ENCODE data around the gene CEL. TPM values are rescaled to one million over a fixed set of nuclear protein-coding genes. Genes with fewer than 3 reads are reported as not detected.
"Not testable (repeated sequence)": the region's sequence is repeated elsewhere in the genome, so short reads cannot be mapped to it uniquely, and the experiment has no call there.

CEL gene
- total RNA-seq, 2 experiments from 2014 or later, result 2.8 to 3.5 TPM

DNA sequence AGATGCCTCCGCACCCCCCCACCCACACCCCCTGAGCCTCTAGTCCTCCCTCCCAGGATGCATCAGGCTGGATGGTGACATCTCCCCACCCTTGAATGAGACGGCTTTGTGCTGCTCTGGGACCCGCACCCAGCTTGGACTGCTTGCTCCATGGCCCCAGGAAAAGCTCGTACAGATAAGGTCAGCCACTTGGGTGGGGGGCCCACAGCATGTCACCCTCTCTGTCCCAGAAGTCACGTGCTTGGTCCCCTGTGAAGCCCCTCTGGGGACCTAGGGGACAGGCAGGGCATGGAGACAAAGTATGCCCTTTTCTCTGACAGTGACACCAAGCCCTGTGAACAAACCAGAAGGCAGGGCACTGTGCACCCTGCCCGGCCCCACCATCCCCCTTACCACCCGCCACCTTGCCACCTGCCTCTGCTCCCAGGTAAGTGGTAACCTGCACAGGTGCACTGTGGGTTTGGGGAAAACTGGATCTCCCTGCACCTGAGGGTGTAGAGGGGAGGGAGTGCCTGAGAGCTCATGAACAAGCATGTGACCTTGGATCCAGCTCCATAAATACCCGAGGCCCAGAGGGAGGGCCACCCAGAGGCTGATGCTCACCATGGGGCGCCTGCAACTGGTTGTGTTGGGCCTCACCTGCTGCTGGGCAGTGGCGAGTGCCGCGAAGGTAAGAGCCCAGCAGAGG lies 20.3 kb downstream of the CEL start:
- H3K36me3 Mint-ChIP-seq (ENCODE audit: low read depth); H3K4me3 Mint-ChIP-seq; CTCF ChIA-PET; H3K4me1 Mint-ChIP-seq; H3K9me3 Mint-ChIP-seq; DNase-seq; H3K27ac Mint-ChIP-seq; POLR2A ChIA-PET: not testable (repeated sequence)
- H3K27me3 Mint-ChIP-seq, result peaks cover 12% of the 10 kb centered on the region

DNA sequence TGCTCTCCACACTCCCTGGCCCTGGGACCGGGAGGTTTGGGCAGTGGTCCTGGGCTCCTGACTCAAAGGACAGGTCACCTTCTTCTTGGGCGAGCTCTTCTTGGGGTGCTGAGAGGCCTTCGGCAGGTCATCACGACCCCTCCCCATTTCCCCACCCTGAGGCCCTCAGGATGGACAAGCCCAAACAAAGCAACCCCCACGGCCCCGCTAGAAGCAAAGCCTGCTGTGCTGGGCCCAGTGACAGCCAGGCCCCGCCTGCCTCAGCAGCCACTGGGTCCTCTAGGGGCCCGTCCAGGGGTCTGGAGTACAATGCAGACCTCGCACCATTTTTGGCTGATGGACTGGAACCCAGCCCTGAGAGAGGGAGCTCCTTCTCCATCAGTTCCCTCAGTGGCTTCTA lies 21.9 kb downstream of the CEL start:
- CTCF ChIA-PET; DNase-seq; H3K4me3 Mint-ChIP-seq; H3K9me3 Mint-ChIP-seq; H3K27ac Mint-ChIP-seq; POLR2A ChIA-PET; H3K4me1 Mint-ChIP-seq; H3K36me3 Mint-ChIP-seq (ENCODE audit: low read depth): not testable (repeated sequence)
- peaks cover 12% of the 10 kb centered on the region for H3K27me3 Mint-ChIP-seq

DNA sequence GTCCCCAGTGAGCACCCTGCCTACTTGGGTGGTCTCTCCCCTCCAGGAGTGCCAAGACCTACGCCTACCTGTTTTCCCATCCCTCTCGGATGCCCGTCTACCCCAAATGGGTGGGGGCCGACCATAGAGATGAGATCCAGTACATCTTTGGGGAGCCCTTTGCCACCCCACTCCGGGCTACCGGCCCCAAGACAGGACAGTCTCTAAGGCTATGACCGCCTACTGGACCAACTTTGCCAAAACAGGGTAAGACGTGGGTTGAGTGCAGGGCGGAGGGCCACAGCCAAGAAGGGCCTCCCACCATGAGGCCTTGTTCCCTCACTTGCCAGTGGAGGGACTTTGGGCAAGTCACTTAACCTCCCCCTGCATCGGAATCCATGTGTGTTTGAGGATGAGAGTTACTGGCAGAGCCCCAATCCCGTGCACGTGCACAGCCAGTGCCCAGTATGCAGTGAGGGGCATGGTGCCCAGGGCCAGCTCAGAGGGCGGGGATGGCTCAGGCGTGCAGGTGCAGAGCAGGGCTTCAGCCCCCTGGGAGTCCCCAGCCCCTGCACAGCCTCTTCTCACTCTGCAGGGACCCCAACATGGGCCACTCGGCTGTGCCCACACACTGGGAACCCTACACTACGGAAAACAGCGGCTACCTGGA lies 24.6 kb downstream of the CEL start:
- POLR2A ChIA-PET; H3K36me3 Mint-ChIP-seq (ENCODE audit: low read depth); CTCF ChIA-PET; H3K4me3 Mint-ChIP-seq; H3K4me1 Mint-ChIP-seq; H3K27ac Mint-ChIP-seq; H3K9me3 Mint-ChIP-seq; H3K27me3 Mint-ChIP-seq; DNase-seq: not testable (repeated sequence)

DNA sequence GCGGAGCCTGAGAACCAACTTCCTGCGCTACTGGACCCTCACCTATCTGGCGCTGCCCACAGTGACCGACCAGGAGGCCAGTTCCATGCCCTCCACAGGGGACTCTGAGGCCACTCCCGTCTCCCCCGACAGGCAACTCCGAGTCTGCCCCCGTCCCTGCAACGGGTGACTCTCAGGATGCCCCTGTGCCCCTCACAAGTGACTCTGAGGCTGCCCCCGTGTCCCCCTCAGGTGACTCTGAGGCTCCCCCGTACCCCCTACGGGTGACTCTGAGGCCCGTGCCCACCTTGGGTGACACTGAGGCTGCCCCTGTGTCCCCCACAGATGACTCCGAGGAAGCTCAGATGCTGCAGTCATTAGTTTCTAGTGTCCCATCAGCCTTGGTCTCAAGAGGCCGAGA lies 25.1 kb downstream of the CEL start:
- DNase-seq, result no peak
- H3K9me3 Mint-ChIP-seq, result no peaks in the 10 kb centered on the region
- H3K4me3 Mint-ChIP-seq, result no peak overlapping the region
- no peaks in the 10 kb centered on the region for H3K36me3 Mint-ChIP-seq (ENCODE audit: low read depth)
- ChIA-PET POLR2A (no interaction called here), CTCF (no interaction called here)
- H3K4me1 Mint-ChIP-seq, result peaks cover 1% of the 10 kb centered on the region
- no peak overlapping the region for H3K27ac Mint-ChIP-seq
- H3K27me3 Mint-ChIP-seq, result no peaks in the 10 kb centered on the region

DNA sequence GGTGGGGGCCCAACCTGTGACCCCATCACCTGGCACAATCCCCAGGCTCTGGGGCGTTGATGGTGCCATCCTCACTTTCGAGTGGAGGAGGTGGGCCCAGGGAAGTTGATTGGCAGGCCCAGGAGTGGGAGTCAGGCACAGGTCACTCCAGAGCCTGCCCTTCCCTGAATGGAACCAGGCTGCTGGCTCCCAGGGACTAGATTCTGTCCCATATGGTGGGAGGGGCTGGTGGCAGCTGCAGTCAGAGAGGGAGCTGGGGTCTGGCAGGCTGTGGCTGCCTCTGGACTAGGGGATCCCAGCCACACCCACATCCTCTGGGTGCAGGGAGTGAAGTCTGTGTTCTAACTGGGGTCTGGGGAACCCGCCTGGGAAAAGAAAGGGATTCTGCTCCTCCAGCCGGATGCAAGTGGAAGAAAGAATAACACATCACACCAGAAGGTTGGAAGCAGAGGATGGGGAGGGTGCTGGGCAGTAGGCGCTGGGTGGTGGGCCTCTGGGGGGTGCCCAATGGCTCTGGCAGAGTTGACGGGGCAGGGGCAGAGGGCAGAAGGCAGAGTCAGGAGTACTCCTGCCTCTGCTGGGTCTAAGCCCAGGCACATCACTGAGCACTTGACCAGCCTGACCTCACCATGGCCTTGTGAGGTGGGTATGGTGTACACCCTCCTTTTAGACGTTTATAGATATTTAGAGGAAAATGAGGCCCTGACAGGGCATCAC lies 25.8 kb downstream of the CEL start:
- ChIA-PET CTCF (no interaction called here), POLR2A (no interaction called here)
- DNase-seq, result no peak
- H3K4me3 Mint-ChIP-seq, result no peak overlapping the region
- H3K36me3 Mint-ChIP-seq (ENCODE audit: low read depth), result no peaks in the 10 kb centered on the region
- no peaks in the 10 kb centered on the region for H3K27me3 Mint-ChIP-seq
- no peaks in the 10 kb centered on the region for H3K9me3 Mint-ChIP-seq
- no peak overlapping the region for H3K27ac Mint-ChIP-seq
- peaks cover 1% of the 10 kb centered on the region for H3K4me1 Mint-ChIP-seq

DNA sequence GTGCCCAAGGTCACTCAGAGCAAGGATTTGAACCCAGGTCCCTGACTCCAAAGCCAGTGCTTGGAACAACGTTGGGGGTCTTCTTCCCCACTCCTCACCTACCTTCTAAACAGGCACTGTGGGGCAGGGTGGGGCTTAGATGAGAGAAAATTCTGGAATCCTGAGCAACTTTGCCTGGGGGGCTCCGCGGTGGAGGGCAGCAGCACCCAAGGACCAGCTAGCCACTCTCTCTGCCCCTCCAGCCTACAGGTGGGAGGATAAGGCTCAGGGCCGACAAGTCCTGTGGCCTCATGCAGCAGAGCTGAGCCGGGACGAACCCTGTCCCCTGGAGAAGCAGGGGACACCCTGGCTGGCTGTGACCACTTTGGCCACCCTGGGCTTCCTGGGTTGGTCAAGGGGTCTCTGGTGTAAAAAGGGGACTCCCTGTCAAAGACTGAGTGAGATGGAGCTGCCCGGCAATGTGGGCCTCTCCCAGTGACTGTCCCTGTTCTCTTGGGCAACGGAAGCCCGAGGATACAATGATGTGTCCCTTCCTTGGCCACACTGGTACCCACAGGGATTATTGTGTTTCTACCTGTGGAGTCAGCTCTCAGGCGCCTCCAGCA lies 26.5 kb downstream of the CEL start:
- no peak for DNase-seq
- no peaks in the 10 kb centered on the region for H3K27me3 Mint-ChIP-seq
- H3K4me1 Mint-ChIP-seq, result no peaks in the 10 kb centered on the region
- no peak overlapping the region for H3K27ac Mint-ChIP-seq
- H3K36me3 Mint-ChIP-seq (ENCODE audit: low read depth), result no peaks in the 10 kb centered on the region
- H3K9me3 Mint-ChIP-seq, result no peaks in the 10 kb centered on the region
- ChIA-PET CTCF (no interaction called here), POLR2A (no interaction called here)
- no peak overlapping the region for H3K4me3 Mint-ChIP-seq

DNA sequence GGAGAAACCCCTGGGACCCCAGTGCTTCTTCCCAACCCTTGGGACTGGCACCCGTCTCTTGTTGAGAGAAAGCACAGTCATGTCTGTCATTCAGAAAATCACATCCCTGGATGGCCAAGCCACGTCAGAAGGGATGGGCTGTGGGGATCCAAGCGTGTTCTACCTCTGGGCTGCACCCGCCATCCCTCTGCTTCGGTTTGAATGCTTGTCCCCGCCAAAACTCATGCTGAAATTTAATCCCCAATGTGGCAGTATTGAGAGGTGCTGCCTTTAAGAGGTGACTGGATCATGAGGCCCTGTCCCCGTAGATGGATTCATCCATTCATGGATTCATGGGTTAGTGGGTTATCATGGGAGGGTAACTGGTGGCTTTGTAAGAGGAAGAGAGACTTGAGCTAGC lies 27.0 kb downstream of the CEL start:
- Mint-ChIP-seq H3K27me3 (no peaks in the 10 kb centered on the region), H3K4me3 (no peak overlapping the region), H3K4me1 (no peaks in the 10 kb centered on the region), H3K9me3 (no peaks in the 10 kb centered on the region), H3K36me3 (ENCODE audit: low read depth) (no peaks in the 10 kb centered on the region), H3K27ac (no peak overlapping the region)
- DNase-seq, result no peak
- ChIA-PET CTCF (no interaction called here), POLR2A (no interaction called here)

DNA sequence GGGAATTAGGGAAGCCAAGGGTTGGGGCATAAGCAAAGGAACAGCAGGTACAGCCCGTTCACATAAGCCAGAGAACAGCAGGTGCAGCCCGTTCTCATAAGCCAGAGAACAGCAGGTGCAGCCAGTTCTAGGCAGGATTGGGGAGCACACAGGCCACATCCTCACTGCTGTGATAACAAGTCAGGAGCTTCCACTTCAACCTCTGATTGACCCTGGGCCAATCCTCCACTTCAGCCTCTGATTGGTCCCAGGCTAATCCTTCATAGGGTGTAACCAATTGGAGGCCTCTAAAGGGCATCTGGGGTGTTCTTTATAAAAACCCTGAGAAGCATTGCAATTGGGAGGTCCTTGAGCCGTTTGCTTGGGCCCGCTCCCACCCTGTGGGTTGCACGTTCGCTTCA lies 27.5 kb downstream of the CEL start:
- no peak for DNase-seq
- H3K27ac Mint-ChIP-seq, result no peak overlapping the region
- no peaks in the 10 kb centered on the region for H3K36me3 Mint-ChIP-seq (ENCODE audit: low read depth)
- no peaks in the 10 kb centered on the region for H3K4me1 Mint-ChIP-seq
- H3K27me3 Mint-ChIP-seq, result no peaks in the 10 kb centered on the region
- ChIA-PET CTCF (interaction anchor here (0.7 to 1.1 kb wide), 2 partner anchors 67 to 401 kb away, joined by 3 to 4 read pairs; no protein-coding TSS in a partner anchor), POLR2A (no interaction called here)
- H3K4me3 Mint-ChIP-seq, result no peak overlapping the region
- no peaks in the 10 kb centered on the region for H3K9me3 Mint-ChIP-seq

DNA sequence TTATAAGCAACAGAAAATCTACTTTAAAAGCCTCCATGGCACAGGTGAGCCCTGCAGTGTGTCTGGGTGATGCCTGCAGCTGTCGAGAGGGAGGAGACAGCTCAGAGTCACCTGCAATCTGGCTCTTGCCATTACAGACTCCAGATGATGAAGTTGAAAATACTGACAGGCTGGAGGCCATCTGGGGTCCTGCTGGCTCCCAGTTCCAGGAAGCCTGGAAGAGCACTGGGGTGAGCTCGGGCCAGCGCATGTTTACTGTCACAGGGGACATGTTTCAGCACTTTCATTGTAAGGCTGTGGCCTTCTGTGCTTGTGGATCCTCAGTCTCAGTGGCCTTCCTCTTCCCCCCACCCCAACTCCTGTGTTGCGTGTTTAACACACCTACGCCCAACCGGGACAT lies 28.4 kb downstream of the CEL start:
- ChIA-PET CTCF (interaction anchor here (0.7 to 1.1 kb wide), 2 partner anchors 68 to 400 kb away, joined by 3 to 4 read pairs; no protein-coding TSS in a partner anchor), POLR2A (no interaction called here)

DNA sequence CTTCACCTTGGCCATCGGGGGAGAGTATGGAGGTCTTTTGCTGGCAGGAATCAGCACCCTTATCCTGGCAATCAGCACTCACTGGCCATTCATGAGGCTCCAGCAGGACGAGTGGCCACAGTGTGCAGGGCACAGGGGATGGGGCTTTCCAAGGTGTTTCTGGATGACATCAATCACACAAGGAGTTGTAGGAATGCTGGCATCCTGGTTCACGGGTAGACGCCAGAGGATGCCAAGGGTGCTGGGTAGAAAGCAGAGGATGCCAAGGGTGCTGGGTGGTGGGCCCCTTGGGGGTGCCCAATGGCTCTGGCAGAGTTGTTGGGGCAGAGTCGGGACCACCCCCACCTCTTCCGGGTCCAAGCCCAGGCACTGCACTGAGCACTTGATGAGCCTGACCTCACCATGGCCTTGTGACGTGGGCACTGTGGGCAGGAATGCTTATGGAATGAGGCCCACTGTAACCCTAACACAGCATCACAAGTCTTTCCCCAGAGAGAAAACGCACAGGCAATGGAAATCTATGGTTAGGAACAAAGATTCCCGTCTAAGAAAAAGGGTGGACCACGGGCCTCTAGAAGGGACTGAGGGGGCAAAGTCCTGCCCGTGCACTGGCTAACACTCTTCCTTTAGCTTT lies 29.1 kb downstream of the CEL start:
- H3K27ac Mint-ChIP-seq, result no peak overlapping the region
- H3K4me1 Mint-ChIP-seq, result no peaks in the 10 kb centered on the region
- ChIA-PET CTCF (interaction anchor here (1.0 kb wide), 1 partner anchor 22 kb away, joined by 3 read pairs; no protein-coding TSS in a partner anchor), POLR2A (no interaction called here)
- H3K36me3 Mint-ChIP-seq (ENCODE audit: low read depth), result peaks cover 7% of the 10 kb centered on the region
- DNase-seq, result no peak
- H3K9me3 Mint-ChIP-seq, result peaks cover 3% of the 10 kb centered on the region
- no peaks in the 10 kb centered on the region for H3K27me3 Mint-ChIP-seq
- H3K4me3 Mint-ChIP-seq, result no peak overlapping the region

More for the DNA sequence above, 28.4 kb downstream of the CEL start:
- Mint-ChIP-seq H3K4me1 (no peaks in the 10 kb centered on the region), H3K27me3 (no peaks in the 10 kb centered on the region), H3K36me3 (ENCODE audit: low read depth) (peaks cover 2% of the 10 kb centered on the region), H3K4me3 (no peak overlapping the region), H3K27ac (no peak overlapping the region), H3K9me3 (peaks cover under 1% of the 10 kb centered on the region)
- DNase-seq, result no peak

DNA sequence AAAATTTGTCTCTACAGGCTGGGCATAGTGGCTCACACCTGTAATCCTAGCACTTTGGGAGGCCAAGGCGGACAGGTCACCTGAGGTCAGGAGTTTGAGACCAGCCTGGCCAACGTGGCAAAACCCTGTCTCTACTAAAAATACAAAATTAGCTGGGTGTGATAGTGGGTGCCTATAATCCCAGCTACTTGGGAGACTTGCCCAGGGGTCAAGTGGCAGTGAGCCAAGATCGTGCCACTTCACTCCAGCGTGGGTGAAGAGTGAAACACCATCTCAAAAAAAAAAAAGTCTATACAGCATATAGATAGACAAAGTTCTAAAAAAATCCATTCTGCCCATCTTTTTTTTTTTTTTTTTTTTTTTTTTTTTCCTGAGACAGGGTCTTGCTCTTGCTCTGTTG lies 32.6 kb downstream of the CEL start:
- Mint-ChIP-seq H3K9me3 (peaks cover 13% of the 10 kb centered on the region), H3K36me3 (ENCODE audit: low read depth) (peaks cover 42% of the 10 kb centered on the region)
- H3K4me3 Mint-ChIP-seq, H3K4me1 Mint-ChIP-seq, H3K27ac Mint-ChIP-seq, DNase-seq, H3K27me3 Mint-ChIP-seq, POLR2A ChIA-PET: not testable (repeated sequence)
- CTCF ChIA-PET, result interaction anchor here (0.6 kb wide), 1 partner anchor 524 kb away, joined by 3 read pairs; no protein-coding TSS in a partner anchor

DNA sequence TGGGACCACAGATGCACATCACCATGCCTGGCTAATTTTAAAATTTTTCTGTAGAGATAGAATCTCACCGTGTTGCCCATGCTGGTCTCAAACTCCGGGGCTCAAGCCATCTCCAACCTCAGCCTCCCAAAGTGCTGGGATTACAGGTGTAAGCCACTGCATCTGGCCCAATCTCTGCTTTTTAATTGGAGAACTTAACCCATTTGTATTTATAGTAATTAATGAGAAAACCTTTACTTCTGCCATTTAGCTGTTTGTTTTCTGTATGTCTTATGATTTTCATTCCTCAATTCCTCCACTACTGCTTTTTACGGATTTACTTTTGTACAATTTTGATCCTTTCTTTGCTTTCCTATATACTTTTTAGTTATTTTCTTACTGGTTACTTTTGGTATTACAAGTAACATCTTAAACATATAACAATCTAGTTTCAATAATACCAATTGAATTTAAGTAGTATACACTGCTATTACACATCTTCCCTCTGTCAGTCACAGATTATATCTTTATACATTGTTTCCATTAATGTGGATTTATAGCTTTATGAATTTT lies 33.1 kb downstream of the CEL start:
- Mint-ChIP-seq H3K9me3 (peaks cover 13% of the 10 kb centered on the region), H3K4me1 (no peaks in the 10 kb centered on the region), H3K4me3 (no peak overlapping the region), H3K27ac (no peak overlapping the region), H3K27me3 (no peaks in the 10 kb centered on the region), H3K36me3 (ENCODE audit: low read depth) (peaks cover 46% of the 10 kb centered on the region)
- ChIA-PET CTCF (interaction anchor here (0.6 kb wide), 1 partner anchor 524 kb away, joined by 3 read pairs; no protein-coding TSS in a partner anchor), POLR2A (no interaction called here)
- DNase-seq, result no peak

Measured in activated CD4-positive, alpha-beta T cell treated with anti-CD3 and anti-CD28 coated beads, Interleukin-2, amount 10 ng/mL, durations not matched to agents 7 days and 5 days (primary cell).